ENCODE measurements around the gene LMO1.

DNA sequence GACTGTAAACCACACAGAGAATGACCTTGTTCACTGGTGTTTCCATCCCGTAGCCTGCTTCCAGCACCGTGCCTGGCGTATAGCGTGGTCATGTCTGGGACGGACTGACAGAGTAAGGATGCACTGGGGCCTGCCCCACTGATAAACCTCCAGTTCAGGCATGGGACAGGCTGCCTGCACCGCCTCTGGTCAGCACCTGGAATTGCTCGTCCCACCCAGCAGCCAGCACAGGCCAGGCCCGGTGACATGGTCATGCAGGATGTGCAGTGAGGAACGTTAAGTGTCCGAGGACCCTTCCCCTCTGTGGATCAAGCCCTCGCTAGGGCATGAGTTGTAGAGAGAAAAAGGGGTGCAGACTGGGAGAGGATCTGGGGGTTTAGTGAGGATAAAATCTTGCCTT lies 44.8 kb downstream of the LMO1 start:
- TF ChIP-seq POLR2AphosphoS5 (IDR thresholded peaks at IDR 0.05; ENCODE audit: control insufficient read depth, insufficient read depth, low read depth, low read length) (no peak), TAF1 (IDR thresholded peaks at IDR 0.05; ENCODE audit: control insufficient read depth, extremely low read depth, insufficient read depth, low read length, severe bottlenecking) (no peak), NRF1 (conservative IDR thresholded peaks at IDR 0.05 in 1 of 2, IDR thresholded peaks at IDR 0.05 in 1 of 2) (no peak), POLR3A (IDR thresholded peaks at IDR 0.05; ENCODE audit: borderline replicate concordance, extremely low read depth, insufficient read depth, insufficient read length) (no peak)
- TF ChIP-seq, protein P1, sequence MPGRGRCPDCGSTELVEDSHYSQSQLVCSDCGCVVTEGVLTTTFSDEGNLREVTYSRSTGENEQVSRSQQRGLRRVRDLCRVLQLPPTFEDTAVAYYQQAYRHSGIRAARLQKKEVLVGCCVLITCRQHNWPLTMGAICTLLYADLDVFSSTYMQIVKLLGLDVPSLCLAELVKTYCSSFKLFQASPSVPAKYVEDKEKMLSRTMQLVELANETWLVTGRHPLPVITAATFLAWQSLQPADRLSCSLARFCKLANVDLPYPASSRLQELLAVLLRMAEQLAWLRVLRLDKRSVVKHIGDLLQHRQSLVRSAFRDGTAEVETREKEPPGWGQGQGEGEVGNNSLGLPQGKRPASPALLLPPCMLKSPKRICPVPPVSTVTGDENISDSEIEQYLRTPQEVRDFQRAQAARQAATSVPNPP (IDR thresholded peaks at IDR 0.05; ENCODE audit: borderline replicate concordance, insufficient read depth, insufficient read length) = no peak
- TF ChIP-seq, protein P2, sequence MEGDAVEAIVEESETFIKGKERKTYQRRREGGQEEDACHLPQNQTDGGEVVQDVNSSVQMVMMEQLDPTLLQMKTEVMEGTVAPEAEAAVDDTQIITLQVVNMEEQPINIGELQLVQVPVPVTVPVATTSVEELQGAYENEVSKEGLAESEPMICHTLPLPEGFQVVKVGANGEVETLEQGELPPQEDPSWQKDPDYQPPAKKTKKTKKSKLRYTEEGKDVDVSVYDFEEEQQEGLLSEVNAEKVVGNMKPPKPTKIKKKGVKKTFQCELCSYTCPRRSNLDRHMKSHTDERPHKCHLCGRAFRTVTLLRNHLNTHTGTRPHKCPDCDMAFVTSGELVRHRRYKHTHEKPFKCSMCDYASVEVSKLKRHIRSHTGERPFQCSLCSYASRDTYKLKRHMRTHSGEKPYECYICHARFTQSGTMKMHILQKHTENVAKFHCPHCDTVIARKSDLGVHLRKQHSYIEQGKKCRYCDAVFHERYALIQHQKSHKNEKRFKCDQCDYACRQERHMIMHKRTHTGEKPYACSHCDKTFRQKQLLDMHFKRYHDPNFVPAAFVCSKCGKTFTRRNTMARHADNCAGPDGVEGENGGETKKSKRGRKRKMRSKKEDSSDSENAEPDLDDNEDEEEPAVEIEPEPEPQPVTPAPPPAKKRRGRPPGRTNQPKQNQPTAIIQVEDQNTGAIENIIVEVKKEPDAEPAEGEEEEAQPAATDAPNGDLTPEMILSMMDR (IDR thresholded peaks at IDR 0.05 in 2 of 3, conservative IDR thresholded peaks at IDR 0.05 in 1 of 3; ENCODE audit: insufficient read depth in 2 of 3, low read depth in 1 of 3, low read length in 3 of 3) = peak in 2 of 3 experiments; percentile 8 to 32; a peak in 2 of 6 replicates
- TF ChIP-seq, protein P3, sequence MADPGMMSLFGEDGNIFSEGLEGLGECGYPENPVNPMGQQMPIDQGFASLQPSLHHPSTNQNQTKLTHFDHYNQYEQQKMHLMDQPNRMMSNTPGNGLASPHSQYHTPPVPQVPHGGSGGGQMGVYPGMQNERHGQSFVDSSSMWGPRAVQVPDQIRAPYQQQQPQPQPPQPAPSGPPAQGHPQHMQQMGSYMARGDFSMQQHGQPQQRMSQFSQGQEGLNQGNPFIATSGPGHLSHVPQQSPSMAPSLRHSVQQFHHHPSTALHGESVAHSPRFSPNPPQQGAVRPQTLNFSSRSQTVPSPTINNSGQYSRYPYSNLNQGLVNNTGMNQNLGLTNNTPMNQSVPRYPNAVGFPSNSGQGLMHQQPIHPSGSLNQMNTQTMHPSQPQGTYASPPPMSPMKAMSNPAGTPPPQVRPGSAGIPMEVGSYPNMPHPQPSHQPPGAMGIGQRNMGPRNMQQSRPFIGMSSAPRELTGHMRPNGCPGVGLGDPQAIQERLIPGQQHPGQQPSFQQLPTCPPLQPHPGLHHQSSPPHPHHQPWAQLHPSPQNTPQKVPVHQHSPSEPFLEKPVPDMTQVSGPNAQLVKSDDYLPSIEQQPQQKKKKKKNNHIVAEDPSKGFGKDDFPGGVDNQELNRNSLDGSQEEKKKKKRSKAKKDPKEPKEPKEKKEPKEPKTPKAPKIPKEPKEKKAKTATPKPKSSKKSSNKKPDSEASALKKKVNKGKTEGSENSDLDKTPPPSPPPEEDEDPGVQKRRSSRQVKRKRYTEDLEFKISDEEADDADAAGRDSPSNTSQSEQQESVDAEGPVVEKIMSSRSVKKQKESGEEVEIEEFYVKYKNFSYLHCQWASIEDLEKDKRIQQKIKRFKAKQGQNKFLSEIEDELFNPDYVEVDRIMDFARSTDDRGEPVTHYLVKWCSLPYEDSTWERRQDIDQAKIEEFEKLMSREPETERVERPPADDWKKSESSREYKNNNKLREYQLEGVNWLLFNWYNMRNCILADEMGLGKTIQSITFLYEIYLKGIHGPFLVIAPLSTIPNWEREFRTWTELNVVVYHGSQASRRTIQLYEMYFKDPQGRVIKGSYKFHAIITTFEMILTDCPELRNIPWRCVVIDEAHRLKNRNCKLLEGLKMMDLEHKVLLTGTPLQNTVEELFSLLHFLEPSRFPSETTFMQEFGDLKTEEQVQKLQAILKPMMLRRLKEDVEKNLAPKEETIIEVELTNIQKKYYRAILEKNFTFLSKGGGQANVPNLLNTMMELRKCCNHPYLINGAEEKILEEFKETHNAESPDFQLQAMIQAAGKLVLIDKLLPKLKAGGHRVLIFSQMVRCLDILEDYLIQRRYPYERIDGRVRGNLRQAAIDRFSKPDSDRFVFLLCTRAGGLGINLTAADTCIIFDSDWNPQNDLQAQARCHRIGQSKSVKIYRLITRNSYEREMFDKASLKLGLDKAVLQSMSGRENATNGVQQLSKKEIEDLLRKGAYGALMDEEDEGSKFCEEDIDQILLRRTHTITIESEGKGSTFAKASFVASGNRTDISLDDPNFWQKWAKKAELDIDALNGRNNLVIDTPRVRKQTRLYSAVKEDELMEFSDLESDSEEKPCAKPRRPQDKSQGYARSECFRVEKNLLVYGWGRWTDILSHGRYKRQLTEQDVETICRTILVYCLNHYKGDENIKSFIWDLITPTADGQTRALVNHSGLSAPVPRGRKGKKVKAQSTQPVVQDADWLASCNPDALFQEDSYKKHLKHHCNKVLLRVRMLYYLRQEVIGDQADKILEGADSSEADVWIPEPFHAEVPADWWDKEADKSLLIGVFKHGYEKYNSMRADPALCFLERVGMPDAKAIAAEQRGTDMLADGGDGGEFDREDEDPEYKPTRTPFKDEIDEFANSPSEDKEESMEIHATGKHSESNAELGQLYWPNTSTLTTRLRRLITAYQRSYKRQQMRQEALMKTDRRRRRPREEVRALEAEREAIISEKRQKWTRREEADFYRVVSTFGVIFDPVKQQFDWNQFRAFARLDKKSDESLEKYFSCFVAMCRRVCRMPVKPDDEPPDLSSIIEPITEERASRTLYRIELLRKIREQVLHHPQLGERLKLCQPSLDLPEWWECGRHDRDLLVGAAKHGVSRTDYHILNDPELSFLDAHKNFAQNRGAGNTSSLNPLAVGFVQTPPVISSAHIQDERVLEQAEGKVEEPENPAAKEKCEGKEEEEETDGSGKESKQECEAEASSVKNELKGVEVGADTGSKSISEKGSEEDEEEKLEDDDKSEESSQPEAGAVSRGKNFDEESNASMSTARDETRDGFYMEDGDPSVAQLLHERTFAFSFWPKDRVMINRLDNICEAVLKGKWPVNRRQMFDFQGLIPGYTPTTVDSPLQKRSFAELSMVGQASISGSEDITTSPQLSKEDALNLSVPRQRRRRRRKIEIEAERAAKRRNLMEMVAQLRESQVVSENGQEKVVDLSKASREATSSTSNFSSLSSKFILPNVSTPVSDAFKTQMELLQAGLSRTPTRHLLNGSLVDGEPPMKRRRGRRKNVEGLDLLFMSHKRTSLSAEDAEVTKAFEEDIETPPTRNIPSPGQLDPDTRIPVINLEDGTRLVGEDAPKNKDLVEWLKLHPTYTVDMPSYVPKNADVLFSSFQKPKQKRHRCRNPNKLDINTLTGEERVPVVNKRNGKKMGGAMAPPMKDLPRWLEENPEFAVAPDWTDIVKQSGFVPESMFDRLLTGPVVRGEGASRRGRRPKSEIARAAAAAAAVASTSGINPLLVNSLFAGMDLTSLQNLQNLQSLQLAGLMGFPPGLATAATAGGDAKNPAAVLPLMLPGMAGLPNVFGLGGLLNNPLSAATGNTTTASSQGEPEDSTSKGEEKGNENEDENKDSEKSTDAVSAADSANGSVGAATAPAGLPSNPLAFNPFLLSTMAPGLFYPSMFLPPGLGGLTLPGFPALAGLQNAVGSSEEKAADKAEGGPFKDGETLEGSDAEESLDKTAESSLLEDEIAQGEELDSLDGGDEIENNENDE (IDR thresholded peaks at IDR 0.05; ENCODE audit: low read depth, low read length) = no peak
